Stimulated activated CD8-positive, alpha-beta memory T cell treated with anti-CD3 and anti-CD28 coated beads, Interleukin-12 subunit alpha, Interleukin-12 subunit beta, amount 100 ng/mL, for 4 hours (primary cell): Measurements from ENCODE around the gene INO80.
"Not testable (repeated sequence)": the region's sequence is repeated elsewhere in the genome, so short reads cannot be mapped to it uniquely, and the experiment has no call there.

Source experiments
- DNase-seq: peaks from one replicate; pipeline ENCODE4 v3.0.0-alpha.2; 2020; ENCODE audit warnings: low read depth

INO80 gene

DNA sequence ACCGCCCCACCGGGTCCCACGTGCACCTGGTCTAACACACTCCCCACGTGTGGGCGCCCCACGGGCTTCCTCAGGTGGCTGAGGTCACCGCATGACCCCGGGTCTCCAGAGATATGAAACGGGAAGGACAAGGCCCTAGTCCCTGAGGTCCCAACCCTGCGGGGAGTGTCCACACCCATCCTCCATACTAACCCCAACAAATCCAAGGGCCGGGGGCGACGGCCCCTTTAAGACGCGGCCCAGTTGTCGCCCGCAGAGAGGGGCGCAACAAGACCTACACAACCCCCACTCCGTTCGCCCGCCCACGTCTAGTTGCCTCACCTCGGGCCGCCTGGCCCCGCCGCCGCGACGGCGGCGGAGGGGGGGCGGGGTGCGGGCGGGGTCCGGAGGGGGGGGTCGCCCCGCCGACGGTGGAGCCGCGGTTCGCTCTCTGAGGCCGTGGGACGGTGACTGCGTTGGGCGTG is 396 bp downstream of the INO80 start:
- peak; percentile 75 for DNase-seq

- no peak for DNase-seq
Measured at GRCh38 chr15:41115161-41115651, 874 bp downstream of the INO80 start.

- no peak for DNase-seq
Measured at GRCh38 chr15:41106947-41107346, 9.1 kb downstream of the INO80 start.

GRCh38 chr15:41105348-41106334 is 10.4 kb downstream of the INO80 start:
- DNase-seq: no peak

- DNase-seq: no peak
Measured at GRCh38 chr15:41104234-41104633, 11.8 kb downstream of the INO80 start.

GRCh38 chr15:41102854-41103253 is 13.2 kb downstream of the INO80 start:
- DNase-seq: no peak

GRCh38 chr15:41096178-41096577 is 19.9 kb downstream of the INO80 start:
- DNase-seq: no peak

DNA sequence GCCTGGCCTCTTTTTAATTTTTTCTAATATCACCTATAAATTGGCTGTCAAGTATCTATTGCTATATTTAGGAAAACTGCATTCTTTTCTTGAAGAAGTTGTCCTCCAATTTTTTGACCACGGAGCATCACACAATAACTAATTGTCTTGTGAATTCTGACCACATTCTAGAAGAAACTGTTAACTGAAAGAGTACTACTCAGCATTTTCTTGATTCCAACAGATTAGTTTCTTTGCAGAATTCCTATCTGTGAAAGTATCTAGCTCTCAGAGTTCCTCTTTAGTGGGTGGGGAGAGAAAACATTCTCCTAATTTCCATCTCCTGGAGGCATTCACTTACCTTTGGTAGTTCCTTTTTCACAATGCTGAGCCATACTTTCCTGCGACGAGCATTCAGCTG is 31.1 kb downstream of the INO80 start:
- DNase-seq: no peak

DNA sequence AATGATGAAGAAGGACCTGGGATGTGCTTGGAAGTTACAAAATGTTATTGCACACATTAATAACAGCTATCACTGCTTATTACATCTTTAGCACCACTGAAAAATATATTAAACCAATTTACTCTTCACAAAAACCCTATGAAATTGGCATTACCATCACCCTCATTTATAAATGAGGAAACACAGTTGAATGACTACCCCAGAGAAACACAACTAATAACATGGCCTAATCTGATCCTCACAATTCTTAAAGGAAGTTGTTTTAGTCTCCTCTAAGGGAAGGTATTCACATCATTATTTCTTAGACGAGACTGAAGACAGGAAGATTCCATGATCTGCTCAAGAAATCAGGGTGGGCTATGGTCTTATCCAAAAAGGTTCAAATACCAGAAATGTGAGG is 35.9 kb downstream of the INO80 start:
- DNase-seq: no peak

GRCh38 chr15:41079717-41080116 is 36.4 kb downstream of the INO80 start:
- DNase-seq: no peak

DNA sequence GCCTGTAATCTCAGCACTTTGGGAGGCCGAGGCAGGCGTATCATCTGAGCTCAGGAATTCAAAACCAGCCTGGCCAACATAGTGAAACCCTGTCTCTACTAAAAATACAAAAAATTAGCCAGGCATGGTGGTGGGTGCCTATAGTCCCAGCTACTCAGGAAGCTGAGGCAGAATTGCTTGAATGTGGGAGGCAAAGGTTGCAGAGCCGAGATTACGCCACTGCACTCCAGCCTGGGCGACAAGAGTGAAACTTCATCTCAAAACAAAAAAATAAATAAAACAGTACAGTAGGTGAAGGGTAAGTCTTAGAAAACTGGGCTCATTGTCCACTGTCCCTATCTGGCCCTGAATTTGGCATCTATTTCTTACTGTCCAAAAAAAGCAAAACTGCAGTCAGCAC is 37.2 kb downstream of the INO80 start:
- DNase-seq: not testable (repeated sequence)

GRCh38 chr15:41078125-41078524 is 38.0 kb downstream of the INO80 start:
- no peak for DNase-seq

- DNase-seq: no peak
Measured at GRCh38 chr15:41073028-41073427, 43.1 kb downstream of the INO80 start.

- DNase-seq: no peak
Measured at GRCh38 chr15:41072013-41072412, 44.1 kb downstream of the INO80 start.

- DNase-seq: no peak
Measured at GRCh38 chr15:41066516-41066915, 49.6 kb downstream of the INO80 start.

DNA sequence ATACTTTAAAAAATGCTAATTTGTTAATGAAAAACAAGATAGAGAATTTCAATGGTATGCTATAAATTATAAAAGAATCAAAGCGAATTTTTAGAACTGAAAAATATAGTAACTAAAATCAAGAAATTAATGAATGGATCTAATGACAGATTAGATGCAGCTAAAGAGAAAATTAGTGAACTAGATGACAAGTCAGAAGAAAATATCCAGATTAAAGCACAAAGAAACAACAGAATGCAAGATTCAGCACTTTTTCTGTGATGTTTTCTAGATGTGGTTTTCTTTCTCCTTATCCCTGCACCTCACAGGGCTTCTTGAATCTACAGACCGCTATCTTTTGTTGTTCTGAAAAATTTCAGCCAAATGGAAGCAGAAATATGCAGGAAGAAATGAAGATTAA is 54.4 kb downstream of the INO80 start:
- DNase-seq: no peak

DNA sequence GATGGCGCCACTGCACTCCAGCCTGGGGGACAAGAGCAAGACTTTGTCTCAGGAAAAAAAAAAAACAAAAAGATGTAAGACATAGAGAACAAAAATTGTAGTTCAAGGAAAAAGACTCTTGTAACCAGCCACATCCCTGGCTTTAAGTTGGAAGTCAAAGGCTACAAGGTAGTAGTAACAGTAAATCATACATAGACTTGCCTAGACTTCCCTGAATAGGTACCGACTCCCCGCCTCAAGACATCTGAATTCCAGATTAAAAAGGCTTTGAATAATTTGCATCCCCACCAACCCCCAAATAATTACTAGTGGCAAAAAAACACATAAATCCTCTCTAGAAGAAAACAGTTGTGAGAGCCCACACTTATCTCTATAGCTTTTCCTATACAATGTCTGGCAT is 55.6 kb downstream of the INO80 start:
- no peak for DNase-seq

DNA sequence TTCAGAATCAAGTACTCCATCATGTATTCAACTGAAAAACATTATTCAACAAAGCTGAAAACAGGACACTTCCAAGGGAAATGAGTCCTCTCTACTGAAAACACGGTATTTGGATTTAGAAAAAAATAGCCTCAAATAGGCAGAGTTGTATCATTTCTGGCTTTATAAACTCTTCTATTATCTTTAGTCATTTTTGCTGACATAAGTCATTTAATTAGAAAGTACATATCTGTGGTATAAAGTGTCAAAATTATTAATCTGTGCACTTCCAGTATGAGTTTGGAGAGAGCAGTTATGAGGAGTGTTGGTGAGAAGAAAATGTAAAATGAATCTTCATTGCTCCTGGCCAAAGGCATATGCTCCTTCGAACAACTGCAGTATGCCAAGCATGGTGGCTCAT is 59.3 kb downstream of the INO80 start:
- no peak for DNase-seq

DNA sequence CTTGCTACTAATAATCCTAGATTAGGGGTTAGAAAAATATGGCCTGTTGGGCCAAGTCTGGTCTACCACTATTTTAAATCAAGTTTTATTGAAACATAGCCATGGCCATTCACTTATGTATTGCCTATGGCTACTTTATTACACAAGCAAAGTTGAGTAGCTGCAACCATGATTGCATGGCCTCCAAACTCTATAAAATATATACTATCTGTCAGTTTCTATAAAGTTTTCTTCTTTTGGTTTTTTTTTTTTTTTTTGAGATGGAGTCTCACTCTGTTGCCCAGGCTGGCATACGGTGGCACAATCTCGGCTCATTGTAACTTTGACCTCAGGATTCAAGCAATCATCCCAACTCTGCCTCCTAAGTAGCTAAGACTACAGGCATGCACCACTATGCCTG is 60.4 kb downstream of the INO80 start:
- DNase-seq: no peak

GRCh38 chr15:41051139-41051538 is 64.9 kb downstream of the INO80 start:
- DNase-seq: no peak

GRCh38 chr15:41048852-41049251 is 67.2 kb downstream of the INO80 start:
- DNase-seq: no peak

GRCh38 chr15:41048397-41048796 is 67.7 kb downstream of the INO80 start:
- no peak for DNase-seq

DNA sequence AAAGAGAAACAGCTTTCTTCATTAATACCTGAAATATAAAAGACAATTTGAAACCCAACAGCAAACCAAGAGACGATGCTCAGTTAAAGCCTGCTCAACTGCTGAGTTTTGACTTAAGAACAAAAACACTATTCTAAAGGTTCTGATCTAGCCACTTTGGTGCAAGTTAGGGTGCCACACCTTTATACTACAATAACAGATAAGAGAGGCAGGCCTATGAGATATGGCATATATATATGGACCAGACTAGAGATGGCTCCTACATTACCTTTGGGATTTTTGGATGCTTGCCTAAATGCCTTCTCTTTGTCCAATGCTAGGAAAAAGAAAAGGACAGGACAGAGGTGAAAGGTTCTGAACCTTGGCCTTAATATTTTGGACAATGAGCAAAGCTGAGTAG is 68.6 kb downstream of the INO80 start:
- DNase-seq: no peak
